ENCODE results near the gene OSBPL5.

DNA sequence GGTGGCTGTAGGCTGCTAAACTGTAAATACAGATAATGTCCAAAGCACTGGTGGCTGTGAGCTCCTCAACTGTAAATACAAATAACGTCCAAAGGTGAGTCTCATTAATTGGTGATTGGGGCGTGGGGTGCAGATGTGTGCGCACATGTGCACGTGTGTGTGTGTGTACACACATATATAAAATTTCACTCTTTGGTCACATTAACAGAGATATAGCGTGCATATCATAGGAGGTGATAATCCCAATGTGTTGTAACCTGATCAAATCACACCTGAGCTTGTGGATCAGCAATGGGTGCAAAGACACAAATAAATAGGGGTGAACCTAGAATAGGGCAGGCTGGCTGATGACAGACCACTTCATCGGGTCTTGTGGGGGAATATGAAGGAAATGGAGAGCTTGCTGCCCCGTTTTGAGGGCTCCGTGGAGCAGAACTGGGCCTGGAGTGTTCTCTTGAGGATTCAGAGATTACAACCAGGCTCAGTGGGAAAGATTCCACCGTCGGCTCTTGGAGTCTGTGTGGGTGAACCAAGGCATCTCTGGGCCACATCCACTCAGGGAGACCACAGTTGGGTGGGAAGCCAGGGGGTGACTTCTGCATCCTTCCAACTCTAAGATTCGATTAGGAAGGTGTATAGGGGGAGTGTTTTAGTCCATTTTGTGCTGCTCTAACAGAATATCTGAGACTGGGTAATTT lies 24.9 kb upstream of the OSBPL5 start:
- TF ChIP-seq, protein P1, sequence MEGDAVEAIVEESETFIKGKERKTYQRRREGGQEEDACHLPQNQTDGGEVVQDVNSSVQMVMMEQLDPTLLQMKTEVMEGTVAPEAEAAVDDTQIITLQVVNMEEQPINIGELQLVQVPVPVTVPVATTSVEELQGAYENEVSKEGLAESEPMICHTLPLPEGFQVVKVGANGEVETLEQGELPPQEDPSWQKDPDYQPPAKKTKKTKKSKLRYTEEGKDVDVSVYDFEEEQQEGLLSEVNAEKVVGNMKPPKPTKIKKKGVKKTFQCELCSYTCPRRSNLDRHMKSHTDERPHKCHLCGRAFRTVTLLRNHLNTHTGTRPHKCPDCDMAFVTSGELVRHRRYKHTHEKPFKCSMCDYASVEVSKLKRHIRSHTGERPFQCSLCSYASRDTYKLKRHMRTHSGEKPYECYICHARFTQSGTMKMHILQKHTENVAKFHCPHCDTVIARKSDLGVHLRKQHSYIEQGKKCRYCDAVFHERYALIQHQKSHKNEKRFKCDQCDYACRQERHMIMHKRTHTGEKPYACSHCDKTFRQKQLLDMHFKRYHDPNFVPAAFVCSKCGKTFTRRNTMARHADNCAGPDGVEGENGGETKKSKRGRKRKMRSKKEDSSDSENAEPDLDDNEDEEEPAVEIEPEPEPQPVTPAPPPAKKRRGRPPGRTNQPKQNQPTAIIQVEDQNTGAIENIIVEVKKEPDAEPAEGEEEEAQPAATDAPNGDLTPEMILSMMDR (IDR thresholded peaks at IDR 0.05) = no peak
- no peak for TF ChIP-seq ZFX (IDR thresholded peaks at IDR 0.05; ENCODE audit: borderline replicate concordance)
